T47D (cell line): ENCODE measurements around the gene RTL10.

ENCODE experiments used
- DNase-seq, 2 experiments: peaks; one replicate each; pipeline versions ENCODE4 v3.0.0 to v3.0.0-alpha.2; 2011 to 2012; ENCODE audit warnings: low read depth in 1 of 2, low spot score in 1 of 2
- JUND ChIP-seq: IDR thresholded peaks from 2 replicates; pipeline ENCODE4 v1.6.1; 2012; ENCODE audit warnings: low read depth
- in situ Hi-C: cut with HindIII; loops from 2 replicates; pipeline ENCODE4 v1.10.0; 2016; ENCODE audit warnings: low sequenced_read_pairs, low pct_unique_long_range_greater_than_20kb

RTL10 gene

DNA sequence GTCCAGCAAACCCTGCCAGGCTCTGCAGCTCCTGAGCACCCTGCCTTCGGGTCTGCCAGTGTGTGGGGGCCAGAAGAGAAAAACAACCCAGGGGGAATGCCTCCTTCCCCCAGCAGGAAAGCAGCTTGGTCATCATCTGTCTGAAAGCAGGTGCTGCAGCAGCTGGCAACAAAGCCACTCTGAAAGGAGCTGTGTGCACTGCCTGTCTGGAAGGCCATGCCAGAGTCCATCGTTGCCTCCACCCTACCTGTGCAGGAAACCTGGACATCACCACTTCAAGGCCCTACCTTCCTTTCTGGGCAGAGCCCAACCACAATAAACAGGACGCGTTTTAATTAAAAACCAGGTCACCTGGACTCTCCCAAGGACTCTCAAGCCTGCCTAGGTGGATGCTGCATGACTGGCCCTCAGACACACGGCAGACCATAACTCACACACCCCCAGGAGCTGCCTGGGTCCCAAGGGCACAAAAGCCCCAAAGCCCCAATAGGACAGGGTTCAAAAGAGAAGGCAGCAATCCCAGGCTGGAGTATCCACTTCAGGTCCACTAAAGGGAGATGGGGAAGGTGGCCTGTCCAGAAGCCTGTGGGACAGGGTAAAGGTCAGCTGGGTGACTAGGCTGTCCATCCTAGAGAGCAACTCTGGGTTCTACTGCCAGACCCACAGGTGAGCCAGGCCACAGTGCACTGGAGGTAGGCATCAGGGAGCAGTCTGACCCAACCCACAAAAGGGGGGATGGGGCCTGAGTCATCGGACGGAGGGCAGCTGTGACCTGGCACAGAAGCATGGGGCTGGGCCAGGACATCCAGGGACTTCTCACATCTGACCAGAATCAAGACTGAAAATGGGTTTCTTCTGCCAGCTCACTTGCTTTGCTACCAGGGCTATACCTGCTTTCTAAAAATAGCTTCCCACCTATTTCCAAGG lies 6.1 kb downstream of the RTL10 start:
- peak in 1 of 2 experiments; percentile 60 for DNase-seq
- TF ChIP-seq JUND = no peak; the same call in 1 of the 2 replicates
- in situ Hi-C loops = no loop called here

DNA sequence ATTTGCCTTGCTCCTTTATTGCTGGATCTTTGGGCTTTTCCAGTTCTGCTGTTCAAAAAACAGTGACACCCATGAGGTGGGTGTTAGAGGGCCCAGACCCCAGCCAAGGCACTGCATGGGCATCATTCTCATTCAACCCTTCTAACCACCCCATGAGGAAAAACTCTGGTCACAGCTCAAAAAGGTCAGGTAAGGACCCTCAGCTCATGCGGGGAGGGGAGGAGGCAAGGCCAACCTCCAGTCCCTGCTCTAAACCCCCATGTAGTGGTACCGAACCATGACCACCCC lies 7.4 kb downstream of the RTL10 start:
- TF ChIP-seq JUND = no peak
- in situ Hi-C loops = no loop called here
- DNase-seq = no peak

DNA sequence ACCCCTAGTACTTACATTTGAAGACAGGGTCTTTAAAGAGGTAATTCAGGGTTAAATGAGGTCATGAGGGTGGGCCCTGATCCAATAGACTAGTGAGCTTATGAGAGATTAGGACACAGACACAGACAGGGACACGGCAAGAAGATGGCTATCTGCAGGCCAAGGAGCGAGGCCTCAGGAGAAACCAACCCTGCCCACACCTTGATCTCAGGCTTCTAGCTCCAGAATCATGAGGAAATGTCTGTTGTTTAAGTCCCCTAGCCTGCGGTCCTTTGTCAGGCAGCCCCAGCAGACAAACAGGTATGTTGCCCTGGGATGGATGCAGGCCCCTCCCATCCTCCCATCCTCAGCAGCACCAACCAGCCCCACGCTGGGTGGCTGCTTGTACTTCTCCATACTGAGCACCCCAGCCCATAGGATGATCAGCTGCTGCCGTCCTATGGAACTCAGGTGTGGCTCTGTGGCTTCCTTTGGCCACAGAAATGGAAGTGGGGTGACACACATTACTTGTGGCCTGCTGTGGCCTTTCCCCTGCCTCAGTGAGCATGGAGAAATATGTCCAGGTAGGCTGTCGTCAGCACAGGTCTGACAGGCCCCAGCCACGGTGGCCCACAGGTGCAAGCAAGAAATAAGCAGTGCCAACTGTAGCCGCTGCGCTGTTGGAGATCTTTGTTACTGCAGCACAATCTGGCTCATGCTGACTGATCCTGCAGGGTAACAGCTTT lies 7.9 kb downstream of the RTL10 start:
- in situ Hi-C loops = no loop called here
- TF ChIP-seq JUND = no peak
- no peak for DNase-seq

DNA sequence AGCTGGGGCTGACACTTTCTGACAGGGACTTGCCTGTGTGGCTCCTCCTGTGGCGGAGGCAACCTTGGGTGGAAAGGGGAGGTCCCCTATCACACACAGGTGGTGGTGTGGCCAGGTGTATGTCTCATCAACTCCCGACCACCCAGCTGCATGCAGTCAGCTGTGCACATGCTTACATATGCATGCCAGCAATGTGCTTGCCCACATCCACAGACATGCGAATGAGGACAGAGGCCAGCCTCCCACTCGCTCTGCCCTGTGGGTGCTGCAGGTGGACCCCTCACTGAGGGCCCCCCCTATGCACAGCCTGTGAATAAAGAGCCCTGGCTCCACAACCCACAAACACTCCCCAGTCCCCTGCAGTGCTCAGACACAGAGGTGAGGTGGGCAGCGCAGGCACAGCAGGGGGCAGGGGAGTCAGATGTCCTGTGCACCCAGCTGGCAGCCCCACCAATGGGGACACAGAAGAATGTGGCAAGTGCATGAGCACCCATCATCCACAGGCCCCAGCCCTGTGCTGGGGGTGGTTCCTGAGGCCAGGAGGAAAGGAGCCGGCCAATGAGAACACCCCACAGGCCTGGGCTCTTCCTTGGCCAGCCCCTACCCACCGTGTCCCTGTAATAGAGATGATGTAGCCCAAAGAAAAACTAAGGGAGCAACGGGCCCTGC lies 9.5 kb downstream of the RTL10 start:
- no peak for TF ChIP-seq JUND

DNA sequence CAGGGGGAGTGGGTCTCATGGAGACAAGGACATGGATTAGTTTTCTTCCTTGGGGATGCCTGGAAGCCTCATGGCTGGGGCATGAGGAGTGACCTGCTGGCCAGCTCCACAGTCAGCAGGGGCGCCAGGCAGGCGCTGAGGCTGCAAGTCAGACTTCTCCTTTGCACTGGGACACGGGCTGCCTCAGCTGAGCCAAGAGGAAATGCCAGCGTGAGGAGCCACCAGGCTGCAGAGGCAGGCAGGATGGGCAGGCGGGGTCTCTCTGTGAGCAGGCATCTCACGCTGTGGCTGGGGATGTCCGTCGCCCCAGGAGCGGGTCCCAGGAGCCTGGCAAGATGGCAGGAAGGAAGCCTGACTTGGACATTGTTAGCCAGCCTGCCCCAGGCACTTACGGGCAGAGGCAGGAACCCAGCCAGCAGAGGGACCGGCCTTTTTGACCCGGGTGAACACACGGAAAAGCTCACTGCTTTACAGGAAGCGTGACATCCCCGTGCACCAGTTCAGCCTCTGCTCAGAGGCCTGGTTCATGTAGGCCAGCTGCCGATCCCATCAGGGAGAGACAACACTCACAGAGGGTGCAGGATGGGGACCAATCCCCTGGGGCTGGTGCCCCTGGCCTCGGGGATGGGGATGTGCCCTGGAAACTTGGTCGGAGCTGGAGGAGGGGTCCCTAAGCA lies 10.2 kb downstream of the RTL10 start:
- in situ Hi-C loops = no loop called here
- peak in 1 of 2 experiments; percentile 36 for DNase-seq
- TF ChIP-seq JUND = no peak

More for the DNA sequence above, 9.5 kb downstream of the RTL10 start:
- no peak for DNase-seq
- in situ Hi-C loops = no loop called here

DNA sequence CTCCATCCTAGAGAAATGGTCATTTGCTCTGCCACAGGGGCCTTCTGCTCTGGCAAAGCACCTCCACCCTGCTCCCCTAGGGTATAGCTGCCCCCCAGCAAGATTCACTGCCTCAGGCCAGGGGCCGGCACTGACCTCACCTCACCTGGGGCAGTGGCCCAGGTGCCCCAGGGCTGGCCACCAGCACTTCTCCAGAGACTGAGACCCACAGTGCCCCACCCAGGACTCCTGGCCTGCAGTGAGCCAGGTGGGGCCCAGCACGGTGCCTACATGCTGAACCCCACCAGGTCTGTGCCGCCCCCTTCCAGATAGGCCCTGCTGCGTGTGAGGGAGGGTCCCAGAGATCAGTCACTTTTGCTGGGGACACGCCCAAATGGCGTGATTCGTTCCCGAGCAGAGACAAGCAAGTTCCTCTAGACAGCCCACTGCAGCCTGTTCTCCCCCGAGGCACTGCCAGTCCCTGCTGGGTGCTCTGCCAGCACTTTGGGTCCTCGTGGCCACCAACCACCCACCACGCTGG lies 10.8 kb downstream of the RTL10 start:
- DNase-seq = no peak
- TF ChIP-seq JUND = no peak
- in situ Hi-C loops = no loop called here

DNA sequence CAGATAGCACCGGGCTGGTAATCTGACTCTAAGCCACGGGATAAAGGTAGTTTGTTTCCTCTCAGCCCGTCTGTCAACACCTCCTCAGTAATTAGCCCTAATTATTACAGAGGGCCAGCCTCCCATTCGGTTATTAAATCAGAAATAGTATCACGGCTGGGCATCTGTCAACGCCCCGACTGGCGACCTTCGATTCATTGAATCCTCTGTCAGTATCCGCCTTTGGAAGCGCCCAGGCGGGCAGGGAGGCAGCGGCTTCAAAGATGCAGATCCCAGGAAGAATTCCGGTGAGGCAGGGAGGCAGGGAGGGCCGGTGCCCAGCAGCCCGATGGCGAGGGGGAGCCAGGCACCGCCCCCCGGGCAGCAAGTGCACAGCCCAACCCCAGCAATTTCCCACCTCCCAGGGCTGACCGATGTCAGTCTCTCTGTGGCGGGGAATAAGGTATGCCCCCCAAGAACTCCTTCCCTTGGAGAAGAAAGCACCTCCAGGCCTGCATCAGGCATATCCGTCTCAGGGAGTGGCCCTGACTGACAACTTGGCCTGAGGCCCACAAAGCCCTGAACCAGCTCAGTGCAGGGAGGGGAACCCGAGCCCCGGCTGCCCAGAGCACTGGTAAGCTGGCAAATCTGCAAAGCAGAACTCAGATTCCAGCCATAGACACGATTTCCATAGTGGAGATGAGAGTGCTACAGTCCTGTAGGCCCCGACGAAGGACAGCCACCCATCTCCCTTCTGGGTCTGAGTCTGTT lies 11.4 kb downstream of the RTL10 start:
- in situ Hi-C loops = no loop called here
- TF ChIP-seq JUND = no peak
- no peak for DNase-seq

DNA sequence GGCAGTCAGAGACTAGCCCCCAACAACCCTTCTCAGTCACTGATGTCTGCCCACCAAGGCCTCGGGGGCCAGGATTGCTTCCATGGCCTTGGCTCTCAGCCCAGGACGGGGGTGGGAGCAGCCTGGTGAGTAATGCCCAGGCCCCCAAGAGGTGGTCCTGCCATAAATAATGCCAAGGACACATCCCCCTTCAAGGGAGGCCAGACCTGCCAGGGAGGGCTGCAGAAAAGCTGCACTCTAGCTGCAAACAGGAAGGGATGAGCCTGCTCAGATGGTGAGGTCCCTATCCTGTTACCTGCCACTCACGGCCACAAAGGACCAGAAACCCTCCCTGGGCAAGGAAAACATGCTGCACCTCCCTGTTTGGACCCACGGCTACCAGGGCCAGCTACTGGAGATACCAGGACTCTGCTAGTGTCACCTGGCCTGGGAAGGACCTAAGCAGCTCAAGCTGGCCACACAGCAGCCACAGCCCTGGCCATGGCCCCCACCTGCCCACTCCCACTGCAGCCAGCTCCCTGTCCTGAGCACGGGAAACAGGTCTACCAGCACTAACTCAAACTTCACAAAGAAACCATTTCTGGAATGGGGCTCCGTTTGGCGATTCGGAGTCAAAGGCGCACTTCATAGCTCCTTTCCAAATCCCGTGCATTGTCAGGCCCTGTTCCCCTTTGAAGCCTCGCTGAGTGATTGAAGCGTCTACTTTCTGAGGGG lies 12.1 kb downstream of the RTL10 start:
- in situ Hi-C loops = no loop called here
- no peak for TF ChIP-seq JUND
- no peak for DNase-seq

DNA sequence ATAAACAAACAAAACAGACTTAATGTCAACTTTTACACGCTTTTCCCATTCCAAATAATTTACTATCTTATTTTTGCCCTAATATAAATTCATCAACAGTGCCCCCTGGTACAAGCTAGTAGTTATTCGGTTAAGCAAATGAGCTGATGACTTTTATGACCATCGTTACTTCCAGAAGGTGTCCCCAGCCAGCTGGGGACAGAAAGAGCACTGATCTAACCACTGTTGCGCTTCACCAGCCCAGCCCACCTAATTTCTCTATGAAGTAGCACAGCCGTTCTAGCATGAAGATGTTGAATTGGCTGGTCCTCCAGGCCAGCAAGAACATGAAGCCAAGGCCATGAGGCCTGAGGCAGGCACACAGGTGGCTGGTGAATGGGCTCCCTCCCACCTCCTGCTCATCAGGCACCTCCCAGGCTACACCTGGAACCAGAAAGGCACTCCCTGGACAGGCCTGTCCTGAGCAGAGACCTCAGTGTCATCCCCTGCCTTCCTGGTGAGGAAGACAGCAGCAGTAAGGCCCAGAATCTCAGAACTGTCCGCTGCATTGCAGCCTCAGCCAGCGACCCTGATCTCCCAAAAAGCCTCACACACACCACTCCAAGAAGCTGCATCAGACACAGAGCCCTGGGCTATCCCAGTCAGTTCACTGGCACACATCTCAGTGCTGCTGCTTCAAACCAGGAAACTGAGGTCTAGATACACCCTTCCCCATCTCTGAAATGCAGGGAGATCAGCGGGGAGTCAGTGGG lies 12.9 kb downstream of the RTL10 start:
- in situ Hi-C loops = no loop called here
- no peak for DNase-seq

DNA sequence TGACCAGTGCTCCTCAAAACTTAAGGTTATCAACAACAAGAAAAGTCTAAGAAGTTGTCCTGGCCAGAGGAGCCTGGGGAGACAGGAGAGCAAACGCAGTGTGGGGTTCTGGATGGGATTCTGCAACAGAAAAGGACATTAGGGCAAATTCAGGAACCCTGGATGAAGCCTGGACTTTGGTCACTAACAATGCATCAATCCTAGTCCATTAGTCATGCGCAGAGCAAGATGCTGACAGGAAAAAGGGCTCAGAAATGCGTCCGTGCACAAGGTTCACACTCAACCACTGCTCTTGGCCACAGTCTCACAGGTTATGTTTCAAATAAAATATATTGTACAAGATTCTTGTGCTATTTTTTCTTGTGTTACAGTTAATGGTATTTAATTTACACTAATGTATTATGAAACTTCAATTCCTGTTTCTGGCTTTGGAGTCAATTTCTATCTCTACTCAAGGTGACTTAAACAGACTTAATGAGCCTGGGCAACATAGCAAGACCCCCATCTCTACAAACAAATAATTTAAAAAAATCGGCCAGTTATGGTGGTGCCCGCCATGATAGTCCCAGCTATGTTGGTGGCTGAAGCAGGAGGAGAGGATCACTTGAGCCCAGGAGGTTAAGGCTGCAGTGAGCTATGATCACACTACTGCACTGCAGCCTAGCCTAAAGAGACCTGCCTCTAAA lies 13.6 kb downstream of the RTL10 start:
- in situ Hi-C loops = no loop called here
- TF ChIP-seq JUND = no peak
- DNase-seq = no peak

More for the DNA sequence above, 12.9 kb downstream of the RTL10 start:
- TF ChIP-seq JUND = no peak

DNA sequence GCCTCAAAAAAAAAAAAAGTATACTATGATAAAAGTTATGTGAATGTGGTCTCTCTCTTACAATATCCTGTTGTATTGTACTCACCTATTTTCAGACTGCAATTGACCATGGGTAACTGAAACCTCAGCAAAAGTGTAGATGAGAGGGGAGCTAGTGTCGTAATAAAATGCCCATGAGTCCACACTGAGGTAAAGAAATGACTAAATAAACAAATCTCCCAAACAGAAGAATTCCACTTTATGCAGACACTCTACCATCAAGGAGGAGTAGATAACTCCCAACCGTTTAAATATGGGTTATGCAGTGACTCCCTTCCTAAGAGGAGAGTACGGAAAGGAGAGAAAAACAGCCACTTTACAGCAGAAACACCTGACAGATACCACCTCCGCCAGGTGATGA lies 14.6 kb downstream of the RTL10 start:
- TF ChIP-seq JUND = no peak
- DNase-seq = no peak
- in situ Hi-C loops = no loop called here
